ENCODE measurements around the gene MAPKAP1.

DNA sequence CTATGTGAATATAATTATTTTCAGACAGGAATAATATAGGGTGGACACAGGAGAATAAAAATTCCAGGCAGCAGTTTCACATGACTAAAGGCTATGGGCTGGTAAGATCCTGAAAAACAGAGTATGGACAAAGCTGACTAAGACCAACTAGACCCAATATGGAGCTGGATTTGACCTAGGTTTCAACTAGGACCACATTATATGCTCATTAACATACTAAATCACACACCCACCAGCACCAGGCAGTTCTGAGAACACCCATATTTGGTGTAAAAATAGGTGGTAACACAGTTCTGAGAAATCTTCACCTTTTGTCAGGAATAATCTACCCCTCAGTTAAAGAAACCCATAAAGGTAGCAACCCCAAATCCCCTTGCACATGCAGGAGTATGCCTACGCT is 64.7 kb downstream of the MAPKAP1 start:
- TF ChIP-seq CTCF (IDR thresholded peaks at IDR 0.05; ENCODE audit: insufficient read depth, low read length, poor library complexity, severe bottlenecking) = no peak
- TF ChIP-seq EZH2phosphoT487 (conservative IDR thresholded peaks at IDR 0.05; ENCODE audit: low read length) = no peak
